ENCODE results near the gene HBB. TPM values are rescaled to one million over a fixed set of nuclear protein-coding genes. Genes with fewer than 3 reads are reported as not detected.

The HBB gene
- total and polyA plus RNA-seq, 8 donors: 2.2 to 89.0 (median 4.4) TPM

- H3K4me1 ChIP-seq: no peaks in the 10 kb centered on the region
- intact Hi-C loops (cut with DNase I): no loop called here
- no peak for TF ChIP-seq CTCF (IDR thresholded peaks at IDR 0.05)
- H3K36me3 ChIP-seq: no peaks in the 10 kb centered on the region
- ATAC-seq (no peak), FAIRE-seq (no peak), DNase-seq (no peak)
- no peaks in the 10 kb centered on the region for H3K27me3 ChIP-seq
- no peak overlapping the region for H3K27ac ChIP-seq
- H3K4me3 ChIP-seq: no peak overlapping the region
- no peaks in the 10 kb centered on the region for H3K9me3 ChIP-seq
- 52 to 53% methylated on average over 5 of the region's 5 CpGs for WGBS, 2 donors
These were observed 1.3 kb upstream of the HBB start for GRCh38 chr11:5228124-5228523.

GRCh38 chr11:5227681-5228080 is 810 bp upstream of the HBB start:
- Histone ChIP-seq H3K9me3 (no peaks in the 10 kb centered on the region), H3K4me1 (no peaks in the 10 kb centered on the region), H3K27ac (no peak overlapping the region), H3K36me3 (no peaks in the 10 kb centered on the region), H3K4me3 (no peak overlapping the region), H3K27me3 (no peaks in the 10 kb centered on the region)
- ATAC-seq: no peak
- TF ChIP-seq CTCF (IDR thresholded peaks at IDR 0.05): no peak
- intact Hi-C loops (cut with DNase I): no loop called here
- no peak for DNase-seq
- no peak for FAIRE-seq
- WGBS, 2 donors: 16 to 22% methylated on average over 1 of the region's 1 CpG

GRCh38 chr11:5225480-5225871 is 1.4 kb downstream of the HBB start:
- FAIRE-seq: no peak
- peak in 1 of 4 donors; percentile 77 for ATAC-seq
- intact Hi-C loops (cut with DNase I): no loop called here
- DNase-seq: no peak
- TF ChIP-seq CTCF (IDR thresholded peaks at IDR 0.05): no peak
- Histone ChIP-seq H3K27me3 (no peaks in the 10 kb centered on the region), H3K4me3 (no peak overlapping the region), H3K4me1 (no peaks in the 10 kb centered on the region), H3K36me3 (no peaks in the 10 kb centered on the region), H3K9me3 (no peaks in the 10 kb centered on the region), H3K27ac (no peak overlapping the region)
- 49 to 53% methylated on average over 2 of the region's 2 CpGs for WGBS, 2 donors

- no peaks in the 10 kb centered on the region for H3K36me3 ChIP-seq
- DNase-seq (no peak), FAIRE-seq (no peak), ATAC-seq (peak in 1 of 4 donors; percentile 80)
- 66 to 72% methylated on average over 6 of the region's 6 CpGs for WGBS, 2 donors
- H3K27ac ChIP-seq: no peak overlapping the region
- no peak for TF ChIP-seq CTCF (IDR thresholded peaks at IDR 0.05)
- H3K4me1 ChIP-seq: no peaks in the 10 kb centered on the region
- H3K27me3 ChIP-seq: no peaks in the 10 kb centered on the region
- intact Hi-C loops (cut with DNase I): no loop called here
- no peaks in the 10 kb centered on the region for H3K9me3 ChIP-seq
- H3K4me3 ChIP-seq: no peak overlapping the region
These were observed 2.1 kb downstream of the HBB start for GRCh38 chr11:5224538-5225479.

- Histone ChIP-seq H3K4me1 (no peaks in the 10 kb centered on the region), H3K27me3 (no peaks in the 10 kb centered on the region), H3K4me3 (no peak overlapping the region), H3K9me3 (no peaks in the 10 kb centered on the region), H3K27ac (no peak overlapping the region), H3K36me3 (no peaks in the 10 kb centered on the region)
- ATAC-seq (no peak), FAIRE-seq (no peak), DNase-seq (no peak)
- TF ChIP-seq CTCF (IDR thresholded peaks at IDR 0.05): no peak
- whole genome bisulfite sequencing, 2 donors: 51 to 55% methylated on average over 1 of the region's 1 CpG
- intact Hi-C loops (cut with DNase I): no loop called here
These were observed 3.2 kb downstream of the HBB start for GRCh38 chr11:5223686-5224085.
